Right lobe of liver (tissue), 6 donors: ENCODE data around the gene SLC37A1. TPM values are rescaled to one million over a fixed set of nuclear protein-coding genes. Genes with fewer than 3 reads are reported as not detected.

Experiments used
- ATAC-seq, 4 donors: fragments of 200-7000 bp; cut with Tn5 transposase; one replicate each; pipeline ENCODE4 v1.9.1; 2020; ENCODE audit warnings: mild to moderate bottlenecking in 4 of 4, moderate library complexity in 4 of 4
- DNase-seq, 3 donors: peaks; one replicate each; pipeline ENCODE4 v3.0.0-alpha.2; 2020
- H3K27ac ChIP-seq, 3 donors: fragments of 200-600 bp; one replicate each; pipeline ENCODE4 v1.8.0; 2022
- H3K27me3 ChIP-seq, 2 donors: fragments of 200-600 bp; one replicate each; pipeline ENCODE4 v1.8.0; 2022
- H3K36me3 ChIP-seq, 4 donors: fragments of 200-600 bp; sonication (generic) in 1 of 4; one replicate each; pipeline versions ENCODE4 v1.5.1 to v1.8.0; 2017 to 2022; ENCODE audit warnings: control low read depth in 1 of 4
- H3K4me1 ChIP-seq, 4 donors: fragments of 200-600 bp; sonication (generic) in 1 of 4; one replicate each; pipeline versions ENCODE4 v1.5.1 to v1.8.0; 2017 to 2022; ENCODE audit warnings: control low read depth in 1 of 4
- H3K4me3 ChIP-seq, 3 donors: fragments of 200-600 bp; one replicate each; pipeline ENCODE4 v1.8.0; 2022
- H3K9me3 ChIP-seq, 4 donors: fragments of 200-600 bp; sonication (generic) in 1 of 4; one replicate each; pipeline versions ENCODE4 v1.5.1 to v1.8.0; 2017 to 2022; ENCODE audit warnings: control low read depth in 1 of 4
- POLR2A ChIP-seq: fragments of 450-650 bp; IDR thresholded peaks from one replicate; pipeline ENCODE4 v1.6.1; 2017; ENCODE audit warnings: antibody characterized with exemption, mild to moderate bottlenecking
- WGBS: methylation state at CpG from one replicate; pipeline ENCODE4 v1.1.6; 2018; ENCODE audit warnings: low coverage, low lambda C conversion rate; ENCODE audit not compliant: insufficient coverage; ENCODE audit errors: missing lambda C conversion rate; 5-methylcytosine and 5-hydroxymethylcytosine counted together
- intact Hi-C, 2 donors: fragments of 100-400 bp; cut with DNase I; formaldehyde crosslinking; loops; one replicate each; pipeline versions ENCODE4 v1.11.2 to v1.14.1; 2022
- total RNA-seq, 6 experiments: library from RNA; depleted of rRNA in 2 of 6; stranded (reverse); fragments of >200 nt in 2 of 6; fragmentation: NEBNext Ultra II Directional in 3 of 6; extraction: Animal tissue kit (Norgen Biotek cat#: 25700) in 3 of 6; gene quantifications; one replicate each; pipeline versions ENCODE4 v1.1.0 to v1.2.4, GENCODE V29; 2016 to 2023
- TF ChIP-seq, protein P1 (sequence below), 4 donors: fragments of 200-600 bp in 3 of 4; fragments of 450-650 bp in 1 of 4; IDR thresholded peaks; one replicate each; pipeline versions ENCODE4 v1.5.1 to v1.8.0; 2016 to 2022; ENCODE audit warnings: antibody characterized with exemption in 4 of 4, mild to moderate bottlenecking in 2 of 4
- donor health status: DM: no; HTN: yes; CAD: no.
- donor health status: DM: no; HTN: no; CAD: no.
- donor health status: DM: no; HTN: no; CAD: no.
- donor health status: DM: no; HTN: yes; CAD: no.
- donor health status: DM: no; HTN: yes; CAD: no.

Gene SLC37A1
- total RNA-seq, 6 experiments from 2014 or later: 2.5 to 10.8 (median 6.2) TPM

DNA sequence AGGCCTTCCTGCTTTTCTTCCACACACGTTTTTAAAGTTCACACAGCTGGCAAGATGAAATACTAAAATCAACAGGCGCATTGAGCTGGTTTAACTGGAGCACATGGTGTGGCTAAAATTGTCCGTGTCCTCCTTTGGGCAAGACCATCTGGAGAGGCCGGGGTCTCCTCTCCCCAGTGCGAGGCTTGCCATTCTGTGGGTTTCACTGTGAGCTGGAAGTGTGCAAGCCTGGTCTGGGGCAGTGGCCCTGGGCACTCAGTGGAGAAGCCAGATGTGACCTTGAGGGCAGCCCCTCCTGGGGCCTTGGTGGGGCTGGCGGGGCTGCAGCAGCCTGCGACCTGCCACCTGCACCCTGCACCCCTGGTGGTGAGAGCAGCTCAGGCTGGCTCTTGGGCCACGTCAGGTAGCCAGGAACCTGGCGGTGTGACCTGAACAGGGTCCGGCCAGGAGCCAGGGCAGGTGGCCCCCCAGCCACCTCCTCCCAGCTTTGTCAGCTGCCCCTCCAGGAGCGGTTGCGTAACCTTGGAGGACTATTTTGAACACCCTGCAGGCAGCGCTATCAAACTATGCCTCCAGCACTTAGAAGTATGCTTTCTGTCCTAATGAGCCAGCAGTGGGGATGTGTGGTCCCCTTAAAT, 52.4 kb downstream of the SLC37A1 start:
- ATAC-seq (peak in 1 of 4 donors; percentile 6), DNase-seq (peak in 2 of 3 donors; percentile 31 to 39)
- TF ChIP-seq POLR2A: no peak
- TF ChIP-seq, protein P1, sequence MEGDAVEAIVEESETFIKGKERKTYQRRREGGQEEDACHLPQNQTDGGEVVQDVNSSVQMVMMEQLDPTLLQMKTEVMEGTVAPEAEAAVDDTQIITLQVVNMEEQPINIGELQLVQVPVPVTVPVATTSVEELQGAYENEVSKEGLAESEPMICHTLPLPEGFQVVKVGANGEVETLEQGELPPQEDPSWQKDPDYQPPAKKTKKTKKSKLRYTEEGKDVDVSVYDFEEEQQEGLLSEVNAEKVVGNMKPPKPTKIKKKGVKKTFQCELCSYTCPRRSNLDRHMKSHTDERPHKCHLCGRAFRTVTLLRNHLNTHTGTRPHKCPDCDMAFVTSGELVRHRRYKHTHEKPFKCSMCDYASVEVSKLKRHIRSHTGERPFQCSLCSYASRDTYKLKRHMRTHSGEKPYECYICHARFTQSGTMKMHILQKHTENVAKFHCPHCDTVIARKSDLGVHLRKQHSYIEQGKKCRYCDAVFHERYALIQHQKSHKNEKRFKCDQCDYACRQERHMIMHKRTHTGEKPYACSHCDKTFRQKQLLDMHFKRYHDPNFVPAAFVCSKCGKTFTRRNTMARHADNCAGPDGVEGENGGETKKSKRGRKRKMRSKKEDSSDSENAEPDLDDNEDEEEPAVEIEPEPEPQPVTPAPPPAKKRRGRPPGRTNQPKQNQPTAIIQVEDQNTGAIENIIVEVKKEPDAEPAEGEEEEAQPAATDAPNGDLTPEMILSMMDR (IDR thresholded peaks at IDR 0.05): no peak
- H3K9me3 ChIP-seq: no peaks in the 10 kb centered on the region
- no peaks in the 10 kb centered on the region for H3K27me3 ChIP-seq
- no peaks in the 10 kb centered on the region for H3K4me1 ChIP-seq
- peaks cover 0 to 14% (median 2%) of the 10 kb centered on the region in 4 donors for H3K36me3 ChIP-seq
- H3K4me3 ChIP-seq: no peak overlapping the region
- H3K27ac ChIP-seq: no peak overlapping the region
- intact Hi-C loops: no loop called here
- WGBS: 83% methylated on average over 8 of the region's 13 CpGs

GRCh38 chr21:42566524-42567213, 53.0 kb downstream of the SLC37A1 start:
- peaks cover 0 to 9% (median 2%) of the 10 kb centered on the region in 4 donors for H3K36me3 ChIP-seq
- H3K4me1 ChIP-seq: no peaks in the 10 kb centered on the region
- H3K27me3 ChIP-seq: no peaks in the 10 kb centered on the region
- WGBS: 100% methylated on average over 8 of the region's 16 CpGs
- H3K4me3 ChIP-seq: no peak overlapping the region
- H3K9me3 ChIP-seq: no peaks in the 10 kb centered on the region
- ATAC-seq (no peak), DNase-seq (peak in 2 of 3 donors; percentile 40 to 44)
- intact Hi-C loops: no loop called here
- TF ChIP-seq, protein P1 (IDR thresholded peaks at IDR 0.05): no peak
- no peak for TF ChIP-seq POLR2A
- H3K27ac ChIP-seq: no peak overlapping the region

DNA sequence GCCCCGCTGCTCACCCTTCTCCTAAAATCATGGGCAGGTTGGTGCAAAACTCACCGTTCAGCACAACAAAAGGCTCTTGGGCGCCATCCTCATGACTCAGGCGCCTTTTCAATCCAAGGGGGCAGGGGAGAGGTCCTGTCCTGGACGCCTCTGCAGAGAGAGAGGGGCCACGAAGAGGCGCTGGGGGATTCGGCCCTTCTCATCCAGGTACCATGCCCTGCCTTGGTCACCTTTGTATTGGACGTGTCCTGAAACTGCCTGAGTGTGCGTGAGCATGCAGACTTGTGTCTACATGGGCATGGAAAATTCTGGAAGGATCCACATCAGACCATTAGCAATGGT, 53.5 kb downstream of the SLC37A1 start:
- ATAC-seq (no peak), DNase-seq (no peak)
- intact Hi-C loops: no loop called here
- no peaks in the 10 kb centered on the region for H3K9me3 ChIP-seq
- no peak overlapping the region for H3K4me3 ChIP-seq
- H3K27me3 ChIP-seq: no peaks in the 10 kb centered on the region
- no peak overlapping the region for H3K27ac ChIP-seq
- no peaks in the 10 kb centered on the region for H3K4me1 ChIP-seq
- WGBS: 100% methylated on average over 2 of the region's 10 CpGs
- TF ChIP-seq, protein P1 (IDR thresholded peaks at IDR 0.05): no peak
- TF ChIP-seq POLR2A: no peak
- peaks cover 0 to 6% (median 1%) of the 10 kb centered on the region in 4 donors for H3K36me3 ChIP-seq

GRCh38 chr21:42567861-42568260, 54.2 kb downstream of the SLC37A1 start:
- Histone ChIP-seq H3K4me3 (no peak overlapping the region), H3K36me3 (peaks cover 0 to 6% (median 0%) of the 10 kb centered on the region in 4 donors), H3K27ac (no peak overlapping the region), H3K9me3 (no peaks in the 10 kb centered on the region), H3K27me3 (no peaks in the 10 kb centered on the region), H3K4me1 (no peaks in the 10 kb centered on the region)
- intact Hi-C loops: no loop called here
- no peak for TF ChIP-seq POLR2A
- TF ChIP-seq, protein P1 (IDR thresholded peaks at IDR 0.05): no peak
- DNase-seq: peak in 1 of 3 donors; percentile 21
- ATAC-seq: no peak
- 88% methylated on average over 6 of the region's 14 CpGs for WGBS
